Effector memory CD8-positive, alpha-beta T cell (primary cell): ENCODE results near the gene TXNDC5.

Source experiments
- ATAC-seq: fragments of 150-1000 bp; cut with Tn5 transposase; replicated peaks from 2 replicates; pipeline ENCODE4 v1.10.0; 2021; ENCODE audit warnings: mild to moderate bottlenecking, moderate library complexity
- DNase-seq, 3 experiments: peaks; one replicate each; pipeline ENCODE4 v3.0.0; 2021
- H3K27ac Mint-ChIP-seq, 2 donors: one replicate each; pipeline ENCODE4 v1.8.0; 2022; ENCODE audit warnings: mild to moderate bottlenecking in 2 of 2, mixed read lengths in 2 of 2, moderate library complexity in 2 of 2
- H3K27me3 Mint-ChIP-seq, 2 donors: one replicate each; pipeline ENCODE4 v1.8.0; 2022; ENCODE audit warnings: mixed read lengths in 2 of 2
- H3K36me3 Mint-ChIP-seq: one replicate; pipeline ENCODE4 v1.8.0; 2022; ENCODE audit warnings: mild to moderate bottlenecking, moderate library complexity, mixed read lengths; ENCODE audit not compliant: insufficient read depth
- H3K4me1 Mint-ChIP-seq, 2 donors: one replicate each; pipeline ENCODE4 v1.8.0; 2022; ENCODE audit warnings: low read depth in 2 of 2, mixed read lengths in 2 of 2
- H3K4me3 Mint-ChIP-seq, 2 donors: one replicate each; pipeline ENCODE4 v1.8.0; 2022; ENCODE audit warnings: mild to moderate bottlenecking in 2 of 2, mixed read lengths in 2 of 2, moderate library complexity in 2 of 2
- H3K9me3 Mint-ChIP-seq, 2 donors: one replicate each; pipeline ENCODE4 v1.8.0; 2022; ENCODE audit warnings: mixed read lengths in 2 of 2
- total RNA-seq, 9 experiments: gene quantifications; one replicate each; lab custom pipeline; 2026; lab: John Stamatoyannopoulos, UW

Gene TXNDC5
- 0.67 to 5.2 (median 2.0) reads per million in 9 experiments for total RNA-seq

DNA sequence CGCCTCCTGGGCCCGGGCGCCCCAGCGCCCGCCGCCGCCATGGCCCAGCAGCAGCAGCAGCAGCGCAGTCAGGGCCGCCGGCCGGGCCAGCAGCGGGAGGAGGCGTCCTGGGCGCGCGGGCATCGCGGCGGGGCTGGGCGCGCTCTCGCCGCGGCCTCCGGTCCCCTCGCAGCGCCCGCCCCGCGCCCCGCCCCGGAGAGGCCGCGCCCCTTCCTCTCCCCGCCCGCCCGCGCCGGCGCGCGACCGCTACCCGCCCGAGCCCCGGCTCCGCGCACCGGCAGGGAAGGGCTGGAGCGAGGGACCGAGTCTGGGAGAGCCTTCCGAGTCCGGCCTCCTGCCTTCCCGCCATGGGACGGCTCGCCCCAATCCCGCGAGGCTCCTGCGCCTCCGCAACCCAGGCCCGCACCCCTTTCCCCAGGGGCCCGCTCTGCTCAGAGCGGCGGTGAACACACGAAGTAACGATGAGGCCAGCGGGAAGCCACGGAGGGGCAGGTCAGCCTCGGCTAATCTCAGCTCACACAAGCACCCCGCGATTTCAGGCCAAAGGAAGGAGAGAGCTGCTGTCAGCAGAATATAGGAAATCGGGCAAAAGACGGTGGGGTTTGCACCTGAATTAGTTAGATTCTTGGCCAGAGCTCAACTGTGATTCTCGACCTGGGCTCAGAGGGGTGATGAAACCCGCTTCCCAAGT, at the start of gene TXNDC5:
TSS of gene TXNDC5 (minus strand) at position 135 of the 691 bp plus-strand sequence. CDS start at position 123, 12 bp downstream.
- peak within 1 kb of the TSS in 1 of 2 donors; percentile 79 for H3K27ac Mint-ChIP-seq
- peak; percentile 42 to 53 (median 45) for DNase-seq
- ATAC-seq = peak; percentile 85
- peaks cover 5 to 14% of the 10 kb centered on the region in 2 donors for H3K4me1 Mint-ChIP-seq
- H3K27me3 Mint-ChIP-seq = no peaks in the 10 kb centered on the region
- H3K4me3 Mint-ChIP-seq = peak within 1 kb of the TSS; percentile 71 to 73
- H3K9me3 Mint-ChIP-seq = no peaks in the 10 kb centered on the region
- no peaks in the 10 kb centered on the region for H3K36me3 Mint-ChIP-seq

DNA sequence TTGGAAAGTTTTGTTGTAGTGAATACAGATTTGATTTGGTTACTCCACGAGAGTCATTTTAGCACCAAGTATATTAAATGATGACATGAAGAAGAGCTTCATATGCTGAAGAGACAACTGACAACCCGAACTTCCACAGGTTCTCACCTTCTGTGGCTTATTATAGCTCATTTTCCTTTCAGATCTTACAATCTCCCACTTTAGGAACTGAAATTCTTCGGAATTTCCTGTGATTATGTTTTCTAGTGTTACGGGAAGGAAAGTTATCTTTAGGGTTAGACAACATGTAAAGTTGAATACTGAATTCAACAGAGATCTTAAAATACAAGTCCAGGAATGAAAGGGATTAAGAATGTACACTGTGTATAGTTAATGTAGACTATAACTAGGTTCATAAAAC, 49.6 kb upstream of the TXNDC5 start:
- Mint-ChIP-seq H3K9me3 (peaks cover 0 to 2% of the 10 kb centered on the region in 2 donors), H3K27me3 (peaks cover 8 to 43% of the 10 kb centered on the region in 2 donors), H3K27ac (no peak overlapping the region), H3K4me3 (no peak overlapping the region), H3K4me1 (peaks cover 0 to 2% of the 10 kb centered on the region in 2 donors), H3K36me3 (no peaks in the 10 kb centered on the region)
- no peak for ATAC-seq
- no peak for DNase-seq

DNA sequence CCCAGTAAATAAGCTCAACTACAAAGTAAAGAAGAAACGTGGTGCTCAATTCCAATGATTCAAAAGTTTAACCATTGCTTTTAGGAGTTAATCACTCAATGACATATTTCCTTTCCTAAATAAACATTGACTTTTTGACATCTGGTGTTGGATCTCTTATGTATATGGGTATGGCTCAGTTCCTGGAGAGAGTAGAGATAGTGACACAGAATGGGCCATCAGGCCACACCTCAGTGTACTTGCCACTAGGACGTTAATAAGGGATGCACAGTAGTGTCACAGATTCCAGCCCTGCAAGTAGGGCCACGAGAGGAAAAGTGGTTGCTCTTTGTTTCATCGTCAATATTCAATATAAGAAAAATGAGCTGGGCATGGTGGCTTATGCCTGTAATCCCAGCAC, 48.9 kb upstream of the TXNDC5 start:
- Mint-ChIP-seq H3K36me3 (no peaks in the 10 kb centered on the region), H3K9me3 (peaks cover 0 to 2% of the 10 kb centered on the region in 2 donors), H3K4me3 (no peak overlapping the region), H3K27ac (no peak overlapping the region), H3K4me1 (peaks cover 0 to 2% of the 10 kb centered on the region in 2 donors), H3K27me3 (peaks cover 8 to 43% of the 10 kb centered on the region in 2 donors)
- ATAC-seq (no peak), DNase-seq (no peak)

DNA sequence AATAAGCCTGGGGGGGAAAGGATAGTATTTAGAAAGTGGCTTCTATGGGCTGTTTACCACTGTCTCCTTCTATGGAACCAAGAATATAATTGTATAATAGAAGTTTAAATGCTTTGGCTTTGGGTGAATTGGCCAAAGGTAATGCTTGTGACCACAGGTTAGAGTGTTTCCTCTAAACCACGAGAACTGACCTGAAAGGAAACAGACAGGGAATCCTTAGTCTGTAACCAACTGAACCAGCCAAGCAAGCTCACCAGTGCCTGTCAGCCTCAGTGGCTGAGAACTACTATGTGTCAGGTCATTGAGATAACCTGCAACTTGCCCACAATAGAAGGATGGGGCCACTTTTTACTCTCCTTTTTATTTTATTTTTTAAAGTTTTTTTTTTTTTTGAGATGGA, 47.9 kb upstream of the TXNDC5 start:
- Mint-ChIP-seq H3K27ac (no peak overlapping the region), H3K4me1 (peaks cover 0 to 2% of the 10 kb centered on the region in 2 donors), H3K27me3 (peaks cover 8 to 34% of the 10 kb centered on the region in 2 donors), H3K9me3 (peaks cover 0 to 2% of the 10 kb centered on the region in 2 donors), H3K36me3 (no peaks in the 10 kb centered on the region), H3K4me3 (no peak overlapping the region)
- no peak for DNase-seq
- no peak for ATAC-seq

DNA sequence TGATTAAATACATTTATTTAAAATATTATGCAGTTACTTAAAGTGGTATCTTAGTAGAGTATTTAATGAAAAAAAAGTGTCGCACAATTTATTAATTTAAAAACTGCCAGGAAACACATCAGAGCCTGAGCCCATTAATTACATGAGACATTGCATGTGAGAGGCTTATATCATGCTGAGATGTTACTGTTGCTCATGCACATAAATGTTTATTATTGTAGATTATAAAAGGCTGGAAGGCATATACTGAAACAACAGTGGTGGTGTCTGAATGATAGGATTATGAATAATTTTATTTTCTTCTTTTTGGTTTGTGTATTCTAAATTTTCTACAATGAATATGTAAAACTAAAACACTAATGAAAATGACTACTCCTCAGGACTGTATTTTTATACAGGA, 45.7 kb upstream of the TXNDC5 start:
- Mint-ChIP-seq H3K4me3 (no peak overlapping the region), H3K27ac (no peak overlapping the region), H3K9me3 (no peaks in the 10 kb centered on the region), H3K4me1 (no peaks in the 10 kb centered on the region), H3K36me3 (no peaks in the 10 kb centered on the region), H3K27me3 (peaks cover 8 to 30% of the 10 kb centered on the region in 2 donors)
- no peak for ATAC-seq
- no peak for DNase-seq

DNA sequence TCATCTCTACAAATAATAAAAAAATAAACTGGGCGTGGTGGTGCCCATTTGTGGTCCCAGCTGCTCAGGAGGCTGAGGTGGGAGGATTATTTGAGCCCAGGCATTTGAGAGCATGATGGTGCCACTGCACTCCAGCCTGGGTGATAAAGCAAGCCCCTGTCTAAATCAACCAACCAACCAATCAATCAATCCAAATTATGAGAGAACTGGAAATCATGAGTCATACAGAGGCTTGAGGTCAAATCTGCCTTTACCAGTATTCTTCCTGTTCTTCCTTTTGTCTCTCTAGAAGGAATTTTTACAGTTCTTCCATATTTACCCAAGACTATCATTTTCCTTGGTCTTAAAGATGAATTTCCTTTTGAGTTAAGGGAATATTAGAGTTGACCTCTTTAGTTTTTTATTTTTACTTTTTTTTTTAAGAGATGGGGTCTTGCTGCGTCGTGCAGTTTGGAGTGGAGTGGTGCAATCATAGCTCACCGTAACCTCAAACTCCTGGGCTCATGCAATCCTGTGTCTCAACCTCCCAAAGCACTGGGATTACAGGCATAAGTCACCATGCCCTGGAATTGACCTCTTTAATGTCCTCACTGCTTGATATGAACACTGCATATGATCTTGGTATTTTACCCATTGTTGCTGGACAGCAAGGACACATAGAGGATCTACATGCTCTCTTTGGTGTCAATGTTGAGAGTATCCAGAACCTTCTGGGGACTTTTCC, 44.1 kb upstream of the TXNDC5 start:
- DNase-seq = no peak
- Mint-ChIP-seq H3K27me3 (peaks cover 10 to 38% of the 10 kb centered on the region in 2 donors), H3K27ac (no peak overlapping the region)

DNA sequence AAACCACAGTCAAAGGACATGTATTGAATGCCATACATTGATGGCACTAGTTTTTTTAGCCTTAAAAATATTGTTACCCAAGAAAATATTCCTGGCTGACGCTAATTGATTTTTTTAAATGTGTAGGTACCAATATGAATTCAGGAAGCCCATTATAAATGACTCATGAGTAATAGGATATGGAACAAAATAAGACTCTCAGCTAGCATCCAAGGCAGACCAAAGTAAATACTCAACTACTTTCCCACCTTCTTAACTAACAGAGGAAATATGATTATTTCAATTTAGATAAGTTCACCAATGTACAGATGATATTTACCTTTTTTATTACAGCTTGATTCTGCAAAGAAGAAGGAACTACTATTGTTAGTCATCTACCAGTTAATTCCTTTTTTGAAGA, 43.2 kb upstream of the TXNDC5 start:
- Mint-ChIP-seq H3K9me3 (peaks cover 0 to 5% of the 10 kb centered on the region in 2 donors), H3K27me3 (peaks cover 16 to 39% of the 10 kb centered on the region in 2 donors)
- no peak for DNase-seq

More for the DNA sequence above, 44.1 kb upstream of the TXNDC5 start:
- H3K4me3 Mint-ChIP-seq = no peak overlapping the region
- H3K36me3 Mint-ChIP-seq = no peaks in the 10 kb centered on the region
- H3K4me1 Mint-ChIP-seq = no peaks in the 10 kb centered on the region
- no peaks in the 10 kb centered on the region for H3K9me3 Mint-ChIP-seq
- ATAC-seq = no peak

DNA sequence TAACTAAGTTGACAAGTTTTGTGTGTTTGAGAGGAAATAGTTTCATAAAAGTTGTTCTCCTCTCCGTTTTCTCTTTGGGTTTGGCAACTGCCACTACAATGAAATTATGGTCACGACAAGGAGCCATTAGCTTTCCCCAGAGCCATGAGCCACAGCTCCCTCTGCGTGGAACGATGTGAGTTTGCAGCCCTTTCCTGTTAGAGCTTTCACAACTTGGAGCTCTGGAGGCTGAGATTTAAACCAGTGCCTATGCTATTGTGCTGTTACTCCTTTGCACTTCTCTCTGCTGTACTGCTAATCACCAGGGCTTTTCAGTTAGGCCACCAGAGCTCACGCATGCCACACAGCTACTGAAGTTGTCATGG, 29.3 kb upstream of the TXNDC5 start:
- Mint-ChIP-seq H3K27me3 (peaks cover 5 to 13% of the 10 kb centered on the region in 2 donors), H3K4me3 (no peak overlapping the region), H3K4me1 (no peaks in the 10 kb centered on the region), H3K36me3 (no peaks in the 10 kb centered on the region), H3K9me3 (no peaks in the 10 kb centered on the region), H3K27ac (no peak overlapping the region)
- ATAC-seq (no peak), DNase-seq (no peak)

More for the DNA sequence above, 43.2 kb upstream of the TXNDC5 start:
- Mint-ChIP-seq H3K4me1 (no peaks in the 10 kb centered on the region), H3K4me3 (no peak overlapping the region), H3K36me3 (no peaks in the 10 kb centered on the region), H3K27ac (no peak overlapping the region)
- no peak for ATAC-seq

DNA sequence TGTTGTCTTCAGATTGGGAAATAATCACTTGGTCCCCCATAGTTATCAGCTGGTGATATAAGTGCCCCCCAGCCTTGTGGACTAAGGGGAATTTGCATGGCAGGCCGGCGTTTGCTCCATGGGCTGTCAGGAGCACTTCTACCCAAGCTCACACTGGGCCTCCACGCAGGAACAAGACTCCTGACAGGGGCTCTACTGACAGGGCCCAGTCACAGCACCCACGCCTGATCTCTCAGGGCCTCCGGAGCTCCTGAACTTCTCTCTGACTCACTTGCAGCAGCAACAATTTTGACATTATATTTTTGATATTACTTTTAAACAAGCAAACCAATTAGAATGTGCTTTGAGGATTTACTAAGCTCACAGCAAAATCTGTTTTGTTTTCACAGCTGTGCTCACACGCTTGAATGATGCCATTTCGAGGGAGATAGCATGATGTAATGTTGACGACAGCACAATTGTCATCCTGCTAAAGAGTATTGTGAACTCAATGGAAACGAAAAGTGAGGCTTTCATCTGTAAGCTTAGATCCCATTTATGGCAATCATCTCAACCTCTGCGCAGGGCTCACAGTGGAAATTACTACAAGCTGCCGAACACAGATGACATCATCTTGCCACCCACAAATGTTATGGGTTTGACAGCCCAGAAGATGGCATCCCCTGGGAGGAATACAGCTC, 28.7 kb upstream of the TXNDC5 start:
- Mint-ChIP-seq H3K4me1 (no peaks in the 10 kb centered on the region), H3K27ac (no peak overlapping the region), H3K9me3 (no peaks in the 10 kb centered on the region), H3K27me3 (peaks cover 10 to 13% of the 10 kb centered on the region in 2 donors), H3K36me3 (no peaks in the 10 kb centered on the region), H3K4me3 (no peak overlapping the region)
- ATAC-seq (no peak), DNase-seq (no peak)

DNA sequence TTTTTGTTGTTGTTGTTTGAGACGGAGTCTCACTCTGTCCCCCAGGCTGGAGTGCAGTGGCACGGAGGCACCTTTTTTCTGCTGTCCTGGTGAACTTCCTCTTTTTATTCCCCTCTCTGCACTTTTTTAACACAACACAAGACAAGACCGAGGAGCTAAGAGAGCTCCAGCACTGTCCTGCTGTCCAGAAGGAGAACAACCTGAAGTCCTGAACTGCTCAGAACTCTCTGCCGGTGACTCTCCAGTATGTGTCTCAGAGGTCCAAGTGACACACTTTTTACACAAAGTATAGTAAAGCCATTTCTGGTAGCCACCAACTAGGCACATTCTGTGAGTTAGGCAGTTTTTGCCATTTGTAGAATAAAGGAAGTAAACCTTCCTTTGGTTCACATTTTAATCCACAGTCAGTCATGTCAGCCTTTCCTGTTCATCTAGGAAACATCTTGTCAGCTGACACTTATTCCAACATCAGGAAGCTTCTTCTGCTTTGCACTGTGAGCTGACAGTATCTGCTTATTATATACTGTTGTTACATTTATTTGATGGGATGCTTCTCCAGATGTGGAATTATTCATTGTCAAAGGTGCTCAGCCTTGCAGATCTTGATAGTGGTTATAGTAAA, 28.1 kb upstream of the TXNDC5 start:
- H3K36me3 Mint-ChIP-seq = no peaks in the 10 kb centered on the region
- no peak overlapping the region for H3K4me3 Mint-ChIP-seq
- ATAC-seq (no peak), DNase-seq (no peak)
- H3K27ac Mint-ChIP-seq = no peak overlapping the region
- no peaks in the 10 kb centered on the region for H3K4me1 Mint-ChIP-seq
- no peaks in the 10 kb centered on the region for H3K9me3 Mint-ChIP-seq
- peaks cover 13% of the 10 kb centered on the region in 2 donors for H3K27me3 Mint-ChIP-seq

DNA sequence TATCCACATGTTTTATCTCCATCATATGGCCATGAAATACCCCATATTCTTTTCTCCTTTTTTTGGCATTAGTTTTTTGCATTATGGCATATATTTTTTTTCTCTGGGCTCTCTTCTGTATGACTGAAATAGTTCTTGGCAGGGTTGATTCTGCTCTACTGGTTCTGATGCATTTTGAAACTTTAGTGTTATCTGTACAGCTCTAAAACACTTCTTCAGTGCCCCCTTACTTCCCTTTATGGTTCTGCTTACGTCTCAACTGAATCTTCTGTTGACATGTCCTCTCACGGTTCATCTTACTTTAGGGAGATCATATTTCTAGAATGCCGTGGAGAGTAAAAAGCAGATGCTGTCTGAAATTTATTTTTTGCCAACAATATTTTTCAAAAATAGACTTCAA, 23.2 kb upstream of the TXNDC5 start:
- DNase-seq = no peak
- peaks cover 1 to 25% of the 10 kb centered on the region in 2 donors for H3K27me3 Mint-ChIP-seq
- H3K36me3 Mint-ChIP-seq = no peaks in the 10 kb centered on the region
- H3K4me1 Mint-ChIP-seq = no peaks in the 10 kb centered on the region
- no peak overlapping the region for H3K27ac Mint-ChIP-seq
- no peak overlapping the region for H3K4me3 Mint-ChIP-seq
- ATAC-seq = no peak
- no peaks in the 10 kb centered on the region for H3K9me3 Mint-ChIP-seq

DNA sequence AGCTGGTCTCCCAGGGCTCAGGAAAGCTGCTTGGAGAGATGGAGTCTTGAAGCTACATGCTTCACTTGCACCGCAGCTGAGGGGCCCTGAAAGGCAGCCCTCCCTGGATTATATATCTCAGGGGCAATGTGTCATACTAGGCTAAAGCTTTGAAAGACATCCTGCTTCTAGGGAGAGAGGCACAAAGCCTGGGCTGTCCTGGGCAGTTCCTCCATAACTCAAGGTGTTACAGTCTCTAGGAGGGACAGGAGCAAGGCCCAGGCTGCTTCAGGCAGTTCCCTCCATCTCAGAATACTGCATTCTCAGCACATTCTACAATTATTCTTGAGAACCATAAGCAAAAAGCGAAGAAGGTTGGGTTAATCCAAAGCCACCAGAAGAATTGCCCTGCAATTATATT, 22.0 kb upstream of the TXNDC5 start:
- peaks cover 8 to 36% of the 10 kb centered on the region in 2 donors for H3K27me3 Mint-ChIP-seq
- H3K27ac Mint-ChIP-seq = peak overlapping the region in 1 of 2 donors; percentile 17
- no peaks in the 10 kb centered on the region for H3K9me3 Mint-ChIP-seq
- no peak overlapping the region for H3K4me3 Mint-ChIP-seq
- H3K36me3 Mint-ChIP-seq = no peaks in the 10 kb centered on the region
- no peak for DNase-seq
- no peak for ATAC-seq
- no peaks in the 10 kb centered on the region for H3K4me1 Mint-ChIP-seq

DNA sequence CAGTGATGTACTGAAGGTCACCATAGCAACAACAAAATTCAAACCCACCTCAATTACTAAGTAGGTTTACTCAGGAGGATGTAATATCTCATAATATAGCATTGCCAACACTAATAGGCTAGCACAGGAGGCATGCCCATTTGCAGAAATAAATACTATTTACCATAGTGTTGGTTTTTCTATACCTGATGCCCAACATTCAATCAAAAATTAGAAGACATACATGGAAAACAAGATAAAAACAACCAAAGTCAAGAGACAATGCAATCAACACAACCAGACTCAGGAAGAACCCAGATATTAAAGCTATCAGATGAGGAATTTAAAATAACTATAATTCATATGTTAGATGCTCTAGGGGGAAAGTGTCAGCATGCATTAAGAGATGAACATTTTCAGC, 14.3 kb upstream of the TXNDC5 start:
- Mint-ChIP-seq H3K9me3 (peaks cover 0 to 7% of the 10 kb centered on the region in 2 donors), H3K36me3 (no peaks in the 10 kb centered on the region), H3K4me3 (no peak overlapping the region), H3K4me1 (no peaks in the 10 kb centered on the region), H3K27me3 (peaks cover 33 to 49% of the 10 kb centered on the region in 2 donors), H3K27ac (no peak overlapping the region)
- DNase-seq (no peak), ATAC-seq (no peak)
